Measurements from ENCODE around the gene ZNF749.

- no peak for TF ChIP-seq CTCF (IDR thresholded peaks at IDR 0.05)
- no peak for TF ChIP-seq POLR2AphosphoS5 (IDR thresholded peaks at IDR 0.05)
- TF ChIP-seq EP300 (IDR thresholded peaks at IDR 0.05): no peak
- no peak for TF ChIP-seq POLR2A (IDR thresholded peaks at IDR 0.05)
Observed at GRCh38 chr19:57436417-57436816, 1.3 kb downstream of the ZNF749 start.

Measured in suprapubic skin (tissue), 4 donors.